GM12878 (cell line): Measurements from ENCODE around the gene EDC3. TPM values are rescaled to one million over a fixed set of nuclear protein-coding genes. Genes with fewer than 3 reads are reported as not detected.

Experiments used
- ATAC-seq: fragments of 200-7000 bp; cut with Tn5 transposase; 3 replicates; pipeline ENCODE4 v1.9.1; 2020; ENCODE audit warnings: mild to moderate bottlenecking, moderate library complexity
- BruUV-seq: library from RNA; stranded (reverse); fragments of 400-500 nt; replicated peaks from 2 replicates; lab custom pipeline; 2021; lab: Mats Ljungman, UMichigan
- CTCF ChIA-PET: fragments of 300-600 bp; sonication (Branson Sonifier 250); formaldehyde crosslinking; extraction: SDS; loops from one replicate; lab custom pipeline; 2021; ENCODE audit warnings: inconsistent platforms; lab: Yijun Ruan, JAX
- POLR2A ChIA-PET: fragments of 350-600 bp; formaldehyde crosslinking; extraction: SDS; loops from one replicate; lab custom pipeline; 2021; ENCODE audit warnings: inconsistent platforms; lab: Charles Lee
- RAD21 ChIA-PET: fragments of 300-600 bp; sonication (Branson Sonifier 250); formaldehyde crosslinking; loops from one replicate; lab custom pipeline; 2023; ENCODE audit warnings: antibody characterized with exemption; ENCODE audit not compliant: unreplicated experiment; lab: Charles Lee
- SMC1A ChIA-PET: fragments of 300-600 bp; sonication (Branson Sonifier 250); formaldehyde crosslinking; loops from one replicate; lab custom pipeline; 2023; ENCODE audit not compliant: unreplicated experiment, uncharacterized antibody; lab: Charles Lee
- DNase-seq: peaks from one replicate; pipeline ENCODE4 v3.0.0-alpha.2; 2011; ENCODE audit warnings: low read depth, low spot score
- FAIRE-seq: peaks from 3 replicates; lab custom pipeline; 2011; peaks lifted over from hg19 to GRCh38; lab: Jason Lieb, UNC
- H2AFZ ChIP-seq: 2 replicates; pipeline ENCODE4 v1.6.0; 2011; ENCODE audit warnings: low read depth, low read length, control low read depth; ENCODE audit not compliant: control insufficient read depth
- H3K27ac ChIP-seq: 2 replicates; pipeline ENCODE4 v1.5.1; 2011; ENCODE audit warnings: control low read depth; ENCODE audit not compliant: control insufficient read depth, insufficient read depth
- H3K27me3 ChIP-seq, 2 experiments: replicated peaks in 1 of 2; 2 replicates each; pipeline versions ENCODE4 v1.6.0 to v1.6.1; 2011; ENCODE audit warnings: low read length in 1 of 2; ENCODE audit not compliant: control insufficient read depth in 2 of 2, insufficient read depth in 2 of 2
- H3K36me3 ChIP-seq, 2 experiments: 2 replicates each; pipeline ENCODE4 v1.5.1; 2011; ENCODE audit warnings: low read length in 1 of 2; ENCODE audit not compliant: control insufficient read depth in 2 of 2, insufficient read depth in 2 of 2
- H3K4me1 ChIP-seq: 2 replicates; pipeline ENCODE4 v1.6.1; 2011; ENCODE audit warnings: mild to moderate bottlenecking, low read length, moderate library complexity, mixed read lengths; ENCODE audit not compliant: control insufficient read depth, insufficient read depth
- H3K4me2 ChIP-seq: 2 replicates; pipeline ENCODE4 v1.6.0; 2011; ENCODE audit warnings: control low read depth; ENCODE audit not compliant: control insufficient read depth, insufficient read depth
- H3K4me3 ChIP-seq: fragments of 200-600 bp; sonication (generic); 2 replicates; pipeline ENCODE4 v1.5.1; 2016
- H3K79me2 ChIP-seq: 2 replicates; pipeline ENCODE4 v1.6.0; 2011; ENCODE audit warnings: low read length; ENCODE audit not compliant: control insufficient read depth, insufficient read depth
- H3K9ac ChIP-seq: 2 replicates; pipeline ENCODE4 v1.8.0; 2011; ENCODE audit warnings: low read length, control low read depth, mixed read lengths; ENCODE audit not compliant: control insufficient read depth, insufficient read depth
- H3K9me3 ChIP-seq: replicated peaks from 3 replicates; pipeline ENCODE4 v1.5.1; 2011; ENCODE audit warnings: mild to moderate bottlenecking, low read length; ENCODE audit not compliant: control insufficient read depth, insufficient read depth
- H4K20me1 ChIP-seq: 2 replicates; pipeline ENCODE4 v1.6.0; 2011; ENCODE audit not compliant: control insufficient read depth, insufficient read depth
- CBFB ChIP-seq: IDR thresholded peaks from 2 replicates; pipeline ENCODE4 v1.6.1; 2016; ENCODE audit warnings: antibody characterized with exemption, low read depth
- CEBPB ChIP-seq, 2 experiments: fragments of 150-350 bp in 1 of 2; IDR thresholded peaks; 2 replicates each; pipeline ENCODE4 v1.6.1; 2012 to 2014; ENCODE audit warnings: low read depth in 2 of 2, low read length in 2 of 2, borderline replicate concordance in 1 of 2, inconsistent platforms in 1 of 2
- LARP7 ChIP-seq: fragments of 450-650 bp; IDR thresholded peaks from 2 replicates; pipeline ENCODE4 v1.6.1; 2017; ENCODE audit warnings: mild to moderate bottlenecking
- MAX ChIP-seq: IDR thresholded peaks from 2 replicates; pipeline ENCODE4 v1.6.1; 2012; ENCODE audit warnings: low read depth, low read length, improper control_type of control experiment
- MEF2A ChIP-seq: IDR thresholded peaks from 2 replicates; pipeline ENCODE4 v1.6.1; 2011; ENCODE audit warnings: low read depth, mild to moderate bottlenecking, low read length, moderate library complexity; ENCODE audit not compliant: insufficient read depth
- NFIC ChIP-seq: IDR thresholded peaks from 2 replicates; pipeline ENCODE4 v1.6.1; 2012; ENCODE audit warnings: low read depth, mild to moderate bottlenecking, inconsistent platforms, low read length, moderate library complexity
- NFYB ChIP-seq: IDR thresholded peaks from 2 replicates; pipeline ENCODE4 v1.6.1; 2011; ENCODE audit warnings: low read depth, mild to moderate bottlenecking, low read length, improper control_type of control experiment, moderate library complexity; ENCODE audit not compliant: insufficient read depth
- RAD21 ChIP-seq: IDR thresholded peaks from 2 replicates; pipeline ENCODE4 v1.6.1; 2011; ENCODE audit warnings: mild to moderate bottlenecking, low read depth, low read length, moderate library complexity; ENCODE audit not compliant: insufficient read depth
- RBBP5 ChIP-seq: fragments of 200-600 bp; sonication (generic); conservative IDR thresholded peaks from 2 replicates; pipeline ENCODE4 v1.6.1; 2016
- SIN3A ChIP-seq: IDR thresholded peaks from 2 replicates; pipeline ENCODE4 v1.6.1; 2012; ENCODE audit warnings: low read depth, low read length, improper control_type of control experiment
- SKIL ChIP-seq: fragments of 450-650 bp; IDR thresholded peaks from 2 replicates; pipeline ENCODE4 v1.6.1; 2017; ENCODE audit warnings: mild to moderate bottlenecking, low read depth, inconsistent platforms; ENCODE audit not compliant: poor library complexity, severe bottlenecking
- SMC3 ChIP-seq: IDR thresholded peaks from 2 replicates; pipeline ENCODE4 v1.6.1; 2011; ENCODE audit warnings: low read length, improper control_type of control experiment, borderline replicate concordance
- TARDBP ChIP-seq: IDR thresholded peaks from 2 replicates; pipeline ENCODE4 v1.6.1; 2016; ENCODE audit warnings: borderline replicate concordance
- TBL1XR1 ChIP-seq: IDR thresholded peaks from 2 replicates; pipeline ENCODE4 v1.6.1; 2012; ENCODE audit warnings: low read depth, low read length, improper control_type of control experiment
- WGBS: methylation state at CpG from one replicate; pipeline ENCODE4 v1.1.6; 2016; ENCODE audit warnings: low lambda C conversion rate; ENCODE audit not compliant: insufficient replicate concordance, insufficient coverage; ENCODE audit errors: missing lambda C conversion rate; 5-methylcytosine and 5-hydroxymethylcytosine counted together
- in situ Hi-C: fragments of 300-500 bp; cut with MboI; formaldehyde crosslinking; loops from 9 replicates; pipeline ENCODE4 v1.14.3; 2018; ENCODE audit warnings: mixed read lengths
- intact Hi-C: fragments of 100-400 bp; cut with micrococcal nuclease; formaldehyde crosslinking; loops from one replicate; pipeline ENCODE4 v1.14.2; 2022; ENCODE audit not compliant: unreplicated experiment
- polyA plus RNA-seq, 11 experiments: library from polyadenylated mRNA; depleted of rRNA in 4 of 11; unstranded in 6 of 11; stranded (reverse) in 5 of 11; fragments of >200 nt; fragmentation: Nextera tagmentation in 4 of 11; fragmentation: Illumina TruSeq in 1 of 11; extraction: Ambion mirVana in 4 of 11; extraction: Trizol in 1 of 11; gene quantifications; 1 replicate in 1 of 11; 2 replicates in 10 of 11; pipeline versions ENCODE4 v1.2.1 to v1.2.3, GENCODE V29; 2011 to 2016; ENCODE audit warnings: inconsistent platforms in 2 of 11, missing spikeins in 2 of 11, low read depth in 1 of 11
- total RNA-seq, 4 experiments: library from RNA; depleted of rRNA in 3 of 4; stranded (reverse); fragments of >200 nt in 3 of 4; fragmentation: Illumina TruSeq in 1 of 4; extraction: Trizol in 1 of 4; gene quantifications; 2 replicates each; pipeline versions ENCODE4 v1.2.1 to v1.2.3, GENCODE V29; 2013 to 2021
- TF ChIP-seq, protein P1 (sequence below): IDR thresholded peaks from 2 replicates; pipeline ENCODE4 v1.6.1; 2011; ENCODE audit warnings: borderline replicate concordance, low read depth, mild to moderate bottlenecking, moderate library complexity, low read length; ENCODE audit not compliant: insufficient read depth, poor library complexity, severe bottlenecking

EDC3 gene
- total and polyA plus RNA-seq, 10 of the 15 experiments (the other 5 are each of a cell fraction or from before 2014, with no cell fraction given): 11.8 to 48.4 (median 35.3) TPM

DNA sequence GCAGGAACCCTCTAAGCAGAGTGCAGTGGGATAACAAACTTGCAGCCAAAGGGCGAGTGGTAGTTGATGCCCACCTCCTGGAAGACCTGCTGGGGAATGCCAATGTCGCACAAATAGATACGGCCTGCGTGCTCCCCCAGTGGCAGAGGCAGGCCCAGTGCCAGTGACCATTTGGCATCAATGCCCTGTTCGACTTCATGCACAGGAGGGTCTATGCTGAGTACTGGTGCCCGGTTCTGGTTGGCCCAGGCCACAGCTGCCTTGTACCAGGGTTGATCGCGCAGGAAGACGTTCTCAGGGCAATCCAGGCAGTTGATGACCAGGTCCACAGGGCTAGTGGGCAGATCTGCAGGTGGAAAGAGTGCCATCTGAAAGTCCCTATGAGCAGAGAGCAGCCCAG lies 63.2 kb downstream of the EDC3 start:
- RAD21 ChIA-PET: interaction anchor here (0.6 to 2.7 kb wide), 8 partner anchors 14 to 205 kb away, joined by 3 to 13 read pairs (median 4); partner anchors contain the start of gene CLK3
- no peak overlapping the region for H3K9ac ChIP-seq
- TF ChIP-seq SMC3 (no peak), RAD21 (no peak), CBFB (no peak), LARP7 (no peak), RBBP5 (no peak), CEBPB (IDR thresholded peaks at IDR 0.05; ENCODE audit: borderline replicate concordance in 1 of 2, low read depth in 2 of 2, low read length in 2 of 2) (no peak), MAX (no peak), TARDBP (no peak), SIN3A (no peak), SKIL (no peak), NFIC (no peak), NFYB (no peak), MEF2A (no peak), TBL1XR1 (no peak)
- TF ChIP-seq, protein P1, sequence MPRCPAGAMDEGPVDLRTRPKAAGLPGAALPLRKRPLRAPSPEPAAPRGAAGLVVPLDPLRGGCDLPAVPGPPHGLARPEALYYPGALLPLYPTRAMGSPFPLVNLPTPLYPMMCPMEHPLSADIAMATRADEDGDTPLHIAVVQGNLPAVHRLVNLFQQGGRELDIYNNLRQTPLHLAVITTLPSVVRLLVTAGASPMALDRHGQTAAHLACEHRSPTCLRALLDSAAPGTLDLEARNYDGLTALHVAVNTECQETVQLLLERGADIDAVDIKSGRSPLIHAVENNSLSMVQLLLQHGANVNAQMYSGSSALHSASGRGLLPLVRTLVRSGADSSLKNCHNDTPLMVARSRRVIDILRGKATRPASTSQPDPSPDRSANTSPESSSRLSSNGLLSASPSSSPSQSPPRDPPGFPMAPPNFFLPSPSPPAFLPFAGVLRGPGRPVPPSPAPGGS: no peak
- TF ChIP-seq, all 136 proteins: peak for 0
- ChIA-PET CTCF (interaction anchor here (0.6 to 18.9 kb wide), 28 partner anchors 9 to 316 kb away, joined by 3 to 380 read pairs (median 5); partner anchors contain the start of genes CLK3 and EDC3), SMC1A (interaction anchor here (0.6 to 8.2 kb wide), 10 partner anchors 9 to 261 kb away, joined by 3 to 116 read pairs (median 5); no protein-coding TSS in a partner anchor), POLR2A (no interaction called here)
- no peak for DNase-seq
- Histone ChIP-seq H3K36me3 (peaks cover 43 to 54% of the 10 kb centered on the region in 2 experiments), H2AFZ (no peak overlapping the region), H3K4me2 (no peak overlapping the region), H3K4me3 (no peak overlapping the region), H3K79me2 (no peaks in the 10 kb centered on the region), H3K27me3 (no peaks in the 10 kb centered on the region), H3K4me1 (peaks cover 7% of the 10 kb centered on the region), H3K9me3 (no peaks in the 10 kb centered on the region), H3K27ac (no peak overlapping the region), H4K20me1 (peaks cover 1% of the 10 kb centered on the region; the same call in 1 of the 2 replicates)
- in situ Hi-C loops: loop anchor here (5.0 kb wide), 2 partner anchors 140 to 315 kb away; no protein-coding TSS in a partner anchor
- 72% methylated on average over 9 of the region's 9 CpGs for WGBS
- ATAC-seq: no peak
- no TSS peak for BruUV-seq
- no peak for FAIRE-seq
- intact Hi-C loops: loop anchor here (1.0 kb wide), 1 partner anchor 259 kb away; no protein-coding TSS in a partner anchor
